OCI-LY3 (cell line): ENCODE data around the gene METTL3.

Source experiments
- H2AFZ ChIP-seq: fragments of 200-600, 300-600 bp; shearing (Covaris generic); 2 replicates; pipeline ENCODE4 v1.6.0; 2014; ENCODE audit warnings: antibody characterized with exemption, low read depth, low read length
- H3K27ac ChIP-seq: fragments of 200-600, 300-600 bp; sonication (generic); 2 replicates; pipeline ENCODE4 v1.5.1; 2014; ENCODE audit warnings: mild to moderate bottlenecking, low read length, moderate library complexity, mixed read lengths
- H3K27me3 ChIP-seq: fragments of 200-600, 300-600 bp; sonication (generic); 2 replicates; pipeline ENCODE4 v1.6.1; 2014; ENCODE audit warnings: low read depth, low read length, mixed read lengths
- H3K36me3 ChIP-seq: fragments of 200-600, 300-600 bp; sonication (generic); replicated peaks from 2 replicates; pipeline ENCODE3; 2014; ENCODE audit warnings: low read depth, low read length, mixed read lengths
- H3K4me1 ChIP-seq: fragments of 300-600, 200-600 bp; sonication (generic); 2 replicates; pipeline ENCODE4 v1.6.1; 2014; ENCODE audit warnings: low read length, mixed read lengths
- H3K4me2 ChIP-seq: fragments of 200-600, 300-600 bp; sonication (generic); 2 replicates; pipeline ENCODE4 v1.6.1; 2014; ENCODE audit warnings: low read length, mixed read lengths
- H3K4me3 ChIP-seq: fragments of 300-600, 200-600 bp; sonication (generic); 2 replicates; pipeline ENCODE4 v1.5.1; 2014; ENCODE audit warnings: antibody characterized with exemption, mild to moderate bottlenecking, low read length, moderate library complexity
- H3K79me2 ChIP-seq: fragments of 300-600, 200-600 bp; shearing (Covaris generic); 2 replicates; pipeline ENCODE4 v1.6.1; 2014; ENCODE audit warnings: mild to moderate bottlenecking, low read length, mixed read lengths
- H3K9ac ChIP-seq: fragments of 300-600, 200-600 bp; shearing (Covaris generic); 2 replicates; pipeline ENCODE4 v1.6.0; 2014; ENCODE audit warnings: mild to moderate bottlenecking, low read length, moderate library complexity
- H3K9me3 ChIP-seq: fragments of 200-600, 300-600 bp; shearing (Covaris generic); 2 replicates; pipeline ENCODE4 v1.6.1; 2014; ENCODE audit warnings: low read length, mixed read lengths; ENCODE audit not compliant: insufficient read depth
- H4K20me1 ChIP-seq: fragments of 200-600, 300-600 bp; sonication (generic); 2 replicates; pipeline ENCODE4 v1.6.1; 2016; ENCODE audit warnings: low read length, mixed read lengths; ENCODE audit not compliant: insufficient read depth
- CTCF ChIP-seq: fragments of 200-600, 300-600 bp; sonication (generic); IDR thresholded peaks from 2 replicates; pipeline ENCODE4 v1.5.1; 2014; ENCODE audit warnings: antibody characterized with exemption, low read length, low read depth
- EZH2phosphoT487 ChIP-seq: fragments of 200-600 bp; shearing (Covaris generic); IDR thresholded peaks from 2 replicates; pipeline ENCODE4 v1.6.1; 2018; ENCODE audit warnings: antibody characterized with exemption, mixed run types, low read depth

Gene METTL3

DNA sequence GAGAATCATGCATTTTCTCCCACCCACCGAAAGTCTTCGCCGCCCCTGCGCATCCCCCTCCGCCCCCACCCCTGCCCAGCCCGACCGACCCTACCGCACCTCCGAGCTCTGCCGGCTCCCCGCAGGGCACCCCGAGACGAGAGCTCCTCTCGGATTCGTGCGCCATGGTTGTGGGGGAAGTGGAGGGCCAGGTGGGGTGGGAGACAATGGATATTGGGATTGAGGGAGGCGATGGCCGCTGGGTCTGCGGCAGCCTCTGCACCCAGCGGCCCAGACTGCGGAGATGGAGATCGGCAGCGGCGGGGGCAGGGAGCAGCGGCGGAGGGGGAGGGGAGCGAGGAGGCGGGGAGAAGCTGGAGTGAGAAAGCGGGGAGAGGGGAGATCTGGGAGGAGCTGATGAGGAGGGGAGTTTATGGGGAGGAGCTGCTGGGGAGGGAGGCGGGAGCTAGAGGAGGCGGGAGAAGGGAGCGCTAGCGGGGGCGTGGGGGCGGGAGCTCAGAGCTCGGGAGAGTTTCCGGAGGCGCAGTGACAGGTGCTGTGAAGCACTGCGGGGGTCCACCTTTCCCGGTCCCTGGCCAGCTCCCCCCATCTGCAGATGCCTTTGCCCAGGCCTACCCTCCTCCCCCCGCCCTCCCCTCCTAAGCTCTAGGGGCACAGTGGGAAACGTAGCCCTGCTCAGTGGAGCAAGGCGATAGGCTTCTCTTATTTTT is 15.0 kb upstream of the METTL3 start, which contains the start of gene SALL2:
TSS of gene SALL2 (minus strand) at position 385 of the 710 bp plus-strand sequence. CDS start at position 166, 219 bp downstream.
- no peaks in the 10 kb centered on the region for H4K20me1 ChIP-seq
- H3K4me2 ChIP-seq = peak within 1 kb of the TSS; percentile 94
- H3K4me1 ChIP-seq = peaks cover 12% of the 10 kb centered on the region
- peak within 1 kb of the TSS; percentile 82 for H3K9ac ChIP-seq
- peak within 1 kb of the TSS; percentile 95 for H2AFZ ChIP-seq
- H3K36me3 ChIP-seq = no peaks in the 10 kb centered on the region
- H3K27me3 ChIP-seq = no peaks in the 10 kb centered on the region
- H3K9me3 ChIP-seq = no peaks in the 10 kb centered on the region
- peak within 1 kb of the TSS; percentile 98 for H3K4me3 ChIP-seq
- no peak for TF ChIP-seq EZH2phosphoT487
- TF ChIP-seq CTCF = no peak
- H3K27ac ChIP-seq = no peak within 1 kb of the TSS
- H3K79me2 ChIP-seq = no peaks in the 10 kb centered on the region

GRCh38 chr14:21525571-21525961 is 14.4 kb upstream of the METTL3 start:
- Histone ChIP-seq H3K4me1 (peaks cover 12% of the 10 kb centered on the region), H3K79me2 (no peaks in the 10 kb centered on the region), H2AFZ (peak overlapping the region; percentile 95), H3K9ac (peak overlapping the region; percentile 82), H3K36me3 (no peaks in the 10 kb centered on the region), H3K4me3 (peak overlapping the region; percentile 98), H3K27ac (no peak overlapping the region), H3K9me3 (no peaks in the 10 kb centered on the region), H4K20me1 (no peaks in the 10 kb centered on the region), H3K4me2 (peak overlapping the region; percentile 94), H3K27me3 (peaks cover 4% of the 10 kb centered on the region; the same call in 1 of the 2 replicates)
- TF ChIP-seq CTCF (no peak), EZH2phosphoT487 (no peak)

- no peak overlapping the region for H3K27ac ChIP-seq
- no peak overlapping the region for H2AFZ ChIP-seq
- H3K36me3 ChIP-seq = no peaks in the 10 kb centered on the region
- peaks cover 5% of the 10 kb centered on the region; the same call in 1 of the 2 replicates for H3K27me3 ChIP-seq
- peaks cover 12% of the 10 kb centered on the region for H3K4me1 ChIP-seq
- peak overlapping the region; percentile 94 for H3K4me2 ChIP-seq
- TF ChIP-seq EZH2phosphoT487 (no peak), CTCF (no peak)
- H3K79me2 ChIP-seq = no peaks in the 10 kb centered on the region
- peak overlapping the region; percentile 98 for H3K4me3 ChIP-seq
- no peaks in the 10 kb centered on the region for H3K9me3 ChIP-seq
- H3K9ac ChIP-seq = no peak overlapping the region
- H4K20me1 ChIP-seq = no peaks in the 10 kb centered on the region
Observed at GRCh38 chr14:21524575-21525490, 13.7 kb upstream of the METTL3 start.

- Histone ChIP-seq H3K4me1 (peaks cover 12% of the 10 kb centered on the region), H3K79me2 (no peaks in the 10 kb centered on the region), H4K20me1 (no peaks in the 10 kb centered on the region), H3K27ac (no peak overlapping the region), H3K9ac (no peak overlapping the region), H3K4me3 (no peak overlapping the region), H3K36me3 (no peaks in the 10 kb centered on the region), H2AFZ (no peak overlapping the region), H3K27me3 (peaks cover 5% of the 10 kb centered on the region; the same call in 1 of the 2 replicates), H3K4me2 (no peak overlapping the region), H3K9me3 (no peaks in the 10 kb centered on the region)
- TF ChIP-seq EZH2phosphoT487 (no peak), CTCF (no peak)
Observed at GRCh38 chr14:21523203-21523602, 12.1 kb upstream of the METTL3 start.
